ENCODE data around the gene MBD4. TPM values are rescaled to one million over a fixed set of nuclear protein-coding genes. Genes with fewer than 3 reads are reported as not detected.

The MBD4 gene
- polyA plus RNA-seq, 3 donors: 25.6 to 31.5 (median 30.1) TPM

GRCh38 chr3:129418041-129418973, 21.4 kb downstream of the MBD4 start:
- Histone ChIP-seq H3K4me2 (replicated peaks; ENCODE audit: extremely low read depth, low read length, poor library complexity, severe bottlenecking) (no peak overlapping the region), H4K20me1 (ENCODE audit: insufficient read depth, low read length) (no peaks in the 10 kb centered on the region), H3K9me3 (replicated peaks in 1 of 2; ENCODE audit: control insufficient read depth in 1 of 2, insufficient read depth in 1 of 2, low read length in 2 of 2) (no peaks in the 10 kb centered on the region), H3K36me3 (replicated peaks in 1 of 2; ENCODE audit: control insufficient read depth in 1 of 2, insufficient read depth in 2 of 2, low read length in 2 of 2) (no peaks in the 10 kb centered on the region), H3K9ac (ENCODE audit: insufficient read depth, low read length, poor library complexity, severe bottlenecking) (no peak overlapping the region), H3K27ac (ENCODE audit: low read depth in 1 of 2, low read length in 2 of 2) (no peak overlapping the region), H3K4me3 (replicated peaks in 1 of 3; ENCODE audit: low read depth in 2 of 3, low read length in 3 of 3) (no peak overlapping the region), H3K27me3 (ENCODE audit: control insufficient read depth in 2 of 2, insufficient read depth in 2 of 2, low read length in 2 of 2) (no peaks in the 10 kb centered on the region), H3K4me1 (ENCODE audit: control insufficient read depth in 1 of 2, insufficient read depth in 2 of 2, low read length in 2 of 2) (no peaks in the 10 kb centered on the region), H2AFZ (ENCODE audit: insufficient read depth, low read depth, low read length, poor library complexity, severe bottlenecking) (no peak overlapping the region), H3K79me2 (ENCODE audit: insufficient read depth, low read length) (no peaks in the 10 kb centered on the region)
- Mint-ChIP-seq H3K27ac (no peak overlapping the region), H3K9me3 (peaks cover 0 to 2% (median 0%) of the 10 kb centered on the region in 7 donors), H3K4me3 (no peak overlapping the region), H3K27me3 (ENCODE audit: low read depth in 3 of 3) (peaks cover 0 to 3% (median 1%) of the 10 kb centered on the region in 3 donors), H3K36me3 (no peaks in the 10 kb centered on the region), H3K4me1 (no peaks in the 10 kb centered on the region)
- TF ChIP-seq CTCF (IDR thresholded peaks at IDR 0.05): no peak
- DNase-seq: no peak
- intact Hi-C loops (cut with micrococcal nuclease): no loop called here
- WGBS (ENCODE audit: insufficient coverage): 94% methylated on average over 12 of the region's 14 CpGs

- Histone ChIP-seq H2AFZ (ENCODE audit: insufficient read depth, low read depth, low read length, poor library complexity, severe bottlenecking) (no peak overlapping the region), H3K4me1 (ENCODE audit: control insufficient read depth in 1 of 2, insufficient read depth in 2 of 2, low read length in 2 of 2) (no peaks in the 10 kb centered on the region), H4K20me1 (ENCODE audit: insufficient read depth, low read length) (no peaks in the 10 kb centered on the region), H3K27ac (ENCODE audit: low read depth in 1 of 2, low read length in 2 of 2) (no peak overlapping the region), H3K4me3 (replicated peaks in 1 of 3; ENCODE audit: low read depth in 2 of 3, low read length in 3 of 3) (no peak overlapping the region), H3K79me2 (ENCODE audit: insufficient read depth, low read length) (no peaks in the 10 kb centered on the region), H3K36me3 (replicated peaks in 1 of 2; ENCODE audit: control insufficient read depth in 1 of 2, insufficient read depth in 2 of 2, low read length in 2 of 2) (no peaks in the 10 kb centered on the region), H3K9ac (ENCODE audit: insufficient read depth, low read length, poor library complexity, severe bottlenecking) (no peak overlapping the region), H3K27me3 (ENCODE audit: control insufficient read depth in 2 of 2, insufficient read depth in 2 of 2, low read length in 2 of 2) (no peaks in the 10 kb centered on the region), H3K9me3 (replicated peaks in 1 of 2; ENCODE audit: control insufficient read depth in 1 of 2, insufficient read depth in 1 of 2, low read length in 2 of 2) (no peaks in the 10 kb centered on the region), H3K4me2 (replicated peaks; ENCODE audit: extremely low read depth, low read length, poor library complexity, severe bottlenecking) (no peak overlapping the region)
- WGBS (ENCODE audit: insufficient coverage): 100% methylated on average over 1 of the region's 1 CpG
- TF ChIP-seq CTCF (IDR thresholded peaks at IDR 0.05): no peak
- Mint-ChIP-seq H3K27me3 (ENCODE audit: low read depth in 3 of 3) (peaks cover 0 to 3% (median under 1%) of the 10 kb centered on the region in 3 donors), H3K4me1 (no peaks in the 10 kb centered on the region), H3K27ac (peak overlapping the region in 1 of 7 donors; percentile 51), H3K9me3 (peaks cover 0 to 2% (median 0%) of the 10 kb centered on the region in 7 donors), H3K4me3 (no peak overlapping the region), H3K36me3 (no peaks in the 10 kb centered on the region)
- intact Hi-C loops (cut with micrococcal nuclease): no loop called here
- no peak for DNase-seq
Observed at GRCh38 chr3:129417326-129417725, 22.4 kb downstream of the MBD4 start.

Measured in CD14-positive monocyte (primary cell).